ENCODE results near the gene TIMM29. TPM values are rescaled to one million over a fixed set of nuclear protein-coding genes. Genes with fewer than 3 reads are reported as not detected.

Gene TIMM29
- total and polyA plus RNA-seq, 9 donors: 13.8 to 22.4 (median 19.0) TPM

DNA sequence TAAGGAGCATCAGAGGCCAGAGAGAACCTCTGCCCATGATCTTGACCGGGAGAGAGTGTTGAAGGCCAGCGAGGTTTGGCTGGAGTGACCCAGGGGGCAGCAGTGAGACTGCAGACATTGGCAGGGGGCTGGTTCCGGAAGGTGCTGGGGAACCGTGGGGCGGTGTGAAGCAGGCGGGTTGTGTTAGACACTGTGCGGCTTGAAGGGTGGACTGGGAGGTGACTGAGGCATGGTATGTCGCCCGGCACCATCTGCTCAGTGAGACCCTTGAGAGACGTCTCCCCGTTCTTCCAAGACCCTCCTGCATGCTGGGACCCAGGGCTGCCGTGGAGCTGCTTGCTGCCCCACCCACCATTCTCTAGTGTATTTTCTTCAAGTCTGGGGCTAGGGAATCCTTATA, 32.7 kb upstream of the TIMM29 start:
- intact Hi-C loops (cut with DNase I): no loop called here
- no peak for DNase-seq
- no peak overlapping the region for H3K4me3 ChIP-seq
- no peaks in the 10 kb centered on the region for H3K27me3 ChIP-seq
- TF ChIP-seq POLR2A (IDR thresholded peaks at IDR 0.05): no peak
- no peak for TF ChIP-seq EP300 (IDR thresholded peaks at IDR 0.05)
- TF ChIP-seq, protein P1, sequence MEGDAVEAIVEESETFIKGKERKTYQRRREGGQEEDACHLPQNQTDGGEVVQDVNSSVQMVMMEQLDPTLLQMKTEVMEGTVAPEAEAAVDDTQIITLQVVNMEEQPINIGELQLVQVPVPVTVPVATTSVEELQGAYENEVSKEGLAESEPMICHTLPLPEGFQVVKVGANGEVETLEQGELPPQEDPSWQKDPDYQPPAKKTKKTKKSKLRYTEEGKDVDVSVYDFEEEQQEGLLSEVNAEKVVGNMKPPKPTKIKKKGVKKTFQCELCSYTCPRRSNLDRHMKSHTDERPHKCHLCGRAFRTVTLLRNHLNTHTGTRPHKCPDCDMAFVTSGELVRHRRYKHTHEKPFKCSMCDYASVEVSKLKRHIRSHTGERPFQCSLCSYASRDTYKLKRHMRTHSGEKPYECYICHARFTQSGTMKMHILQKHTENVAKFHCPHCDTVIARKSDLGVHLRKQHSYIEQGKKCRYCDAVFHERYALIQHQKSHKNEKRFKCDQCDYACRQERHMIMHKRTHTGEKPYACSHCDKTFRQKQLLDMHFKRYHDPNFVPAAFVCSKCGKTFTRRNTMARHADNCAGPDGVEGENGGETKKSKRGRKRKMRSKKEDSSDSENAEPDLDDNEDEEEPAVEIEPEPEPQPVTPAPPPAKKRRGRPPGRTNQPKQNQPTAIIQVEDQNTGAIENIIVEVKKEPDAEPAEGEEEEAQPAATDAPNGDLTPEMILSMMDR (IDR thresholded peaks at IDR 0.05): no peak
- WGBS, 3 donors: 81 to 85% (median 84%) methylated on average over 12 of the region's 12 CpGs
- H3K36me3 ChIP-seq: no peaks in the 10 kb centered on the region
- no peak overlapping the region for H3K27ac ChIP-seq
- H3K9me3 ChIP-seq: no peaks in the 10 kb centered on the region
- H3K4me1 ChIP-seq (ENCODE audit: insufficient read depth): peaks cover 23% of the 10 kb centered on the region

DNA sequence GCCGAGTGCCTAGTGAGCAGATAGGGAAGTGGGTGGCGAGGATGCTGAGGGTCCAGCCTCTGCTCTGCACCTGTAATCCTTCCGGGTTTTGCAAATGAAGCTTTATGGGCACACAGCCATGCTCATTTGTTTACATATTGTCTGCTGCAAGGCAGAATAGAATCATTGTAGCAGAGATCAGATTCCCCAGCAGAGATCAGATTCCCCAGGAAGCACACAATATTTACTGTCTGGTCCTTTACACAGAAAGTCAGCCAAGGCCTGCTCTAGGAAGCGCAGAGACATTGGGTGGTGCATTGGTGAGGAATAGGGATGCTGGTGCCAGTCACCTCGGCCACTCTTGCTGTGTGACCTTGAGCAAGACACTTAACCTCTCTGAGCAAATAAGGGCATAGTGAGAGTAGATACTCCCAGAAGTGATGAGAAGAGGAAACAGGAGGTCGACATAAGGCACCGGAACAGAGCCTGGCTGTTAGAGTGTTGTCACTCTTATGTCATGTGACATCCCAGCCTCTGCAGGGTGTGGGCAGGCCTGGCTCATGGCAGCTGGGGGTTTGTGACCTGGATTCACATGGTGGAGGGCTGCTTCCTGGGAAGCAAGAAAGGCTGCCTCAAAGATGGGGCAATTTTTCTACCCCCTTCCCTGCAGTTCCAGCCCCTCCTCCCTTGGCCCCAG, 31.6 kb upstream of the TIMM29 start:
- no peak for DNase-seq
- H3K27ac ChIP-seq: no peak overlapping the region
- intact Hi-C loops (cut with DNase I): no loop called here
- no peaks in the 10 kb centered on the region for H3K9me3 ChIP-seq
- H3K4me3 ChIP-seq: no peak overlapping the region
- H3K27me3 ChIP-seq: no peaks in the 10 kb centered on the region
- 56 to 69% (median 64%) methylated on average over 7 of the region's 7 CpGs for WGBS, 3 donors
- no peaks in the 10 kb centered on the region for H3K36me3 ChIP-seq
- H3K4me1 ChIP-seq (ENCODE audit: insufficient read depth): peaks cover 16% of the 10 kb centered on the region
- no peak for TF ChIP-seq POLR2A (IDR thresholded peaks at IDR 0.05)
- TF ChIP-seq, protein P1 (IDR thresholded peaks at IDR 0.05): no peak
- no peak for TF ChIP-seq EP300 (IDR thresholded peaks at IDR 0.05)

DNA sequence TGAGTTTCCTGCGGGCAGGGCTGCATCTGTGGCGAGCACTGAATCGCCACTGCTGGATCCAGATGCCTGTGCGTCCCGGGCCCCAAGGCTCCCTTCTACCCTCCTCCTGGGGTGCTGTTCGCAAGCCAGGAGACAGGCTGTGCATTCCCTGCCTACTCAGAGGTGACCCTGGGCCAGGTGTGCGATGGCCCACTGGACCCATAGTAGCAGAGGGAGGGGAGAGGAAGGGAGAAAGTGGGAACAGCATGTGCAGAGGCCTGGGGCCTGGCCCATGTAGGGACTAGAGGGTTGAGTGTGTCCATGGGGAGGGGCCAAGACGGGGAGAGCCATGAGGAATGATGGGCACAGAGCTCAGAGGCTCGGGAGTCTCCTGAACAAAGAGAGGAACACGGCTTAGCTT, 30.0 kb upstream of the TIMM29 start:
- no peak overlapping the region for H3K27ac ChIP-seq
- H3K36me3 ChIP-seq: no peaks in the 10 kb centered on the region
- peaks cover 14% of the 10 kb centered on the region for H3K4me1 ChIP-seq (ENCODE audit: insufficient read depth)
- no peaks in the 10 kb centered on the region for H3K27me3 ChIP-seq
- 68 to 69% (median 68%) methylated on average over 10 of the region's 10 CpGs for WGBS, 3 donors
- intact Hi-C loops (cut with DNase I): no loop called here
- DNase-seq: no peak
- TF ChIP-seq POLR2A (IDR thresholded peaks at IDR 0.05): no peak
- TF ChIP-seq, protein P1 (IDR thresholded peaks at IDR 0.05): no peak
- no peak for TF ChIP-seq EP300 (IDR thresholded peaks at IDR 0.05)
- no peaks in the 10 kb centered on the region for H3K9me3 ChIP-seq
- H3K4me3 ChIP-seq: no peak overlapping the region

DNA sequence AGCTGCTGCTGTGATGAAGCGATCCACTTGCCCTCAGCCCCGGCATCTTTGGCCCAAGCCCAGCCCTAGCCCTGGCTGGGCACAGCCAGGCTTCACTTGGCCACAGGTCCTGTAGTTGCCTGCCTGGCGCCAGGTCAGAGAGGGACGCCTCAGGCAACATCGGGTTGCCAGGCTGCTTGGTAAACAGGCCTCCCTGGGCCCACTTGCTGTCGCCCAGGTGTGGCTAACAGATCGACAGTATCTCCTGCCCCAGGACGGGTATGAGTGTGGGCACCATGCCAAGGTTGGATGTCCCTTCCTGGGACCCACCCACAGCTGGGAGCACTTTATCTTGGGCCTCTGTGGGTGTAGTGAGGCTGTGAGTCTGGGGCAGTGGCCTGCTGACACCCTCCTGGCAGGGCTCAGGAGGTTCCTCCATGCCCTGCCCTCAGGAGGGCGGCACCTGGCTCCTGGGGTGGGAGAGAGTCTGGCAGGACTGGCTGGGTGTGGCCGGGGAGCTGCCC, 29.4 kb upstream of the TIMM29 start:
- Histone ChIP-seq H3K9me3 (no peaks in the 10 kb centered on the region), H3K4me3 (no peak overlapping the region)

More for the DNA sequence above, 29.4 kb upstream of the TIMM29 start:
- 70 to 82% (median 78%) methylated on average over 10 of the region's 10 CpGs for WGBS, 3 donors
- Histone ChIP-seq H3K36me3 (no peaks in the 10 kb centered on the region), H3K27ac (no peak overlapping the region), H3K27me3 (no peaks in the 10 kb centered on the region), H3K4me1 (ENCODE audit: insufficient read depth) (peaks cover 9% of the 10 kb centered on the region)
- intact Hi-C loops (cut with DNase I): no loop called here
- TF ChIP-seq EP300 (IDR thresholded peaks at IDR 0.05) (no peak), POLR2A (IDR thresholded peaks at IDR 0.05) (no peak)
- TF ChIP-seq, protein P1 (IDR thresholded peaks at IDR 0.05): no peak
- DNase-seq: no peak
